ENCODE results near the gene PCK1. TPM values are rescaled to one million over a fixed set of nuclear protein-coding genes. Genes with fewer than 3 reads are reported as not detected.

PCK1 gene
- total and polyA plus RNA-seq, 2 of the 13 experiments (the other 11 are each of a cell fraction or from before 2014, with no cell fraction given): 6.5 to 12.6 TPM

GRCh38 chr20:57560554-57561355 lies at the start of gene PCK1 (continued):
- peak; percentile 33 for TF ChIP-seq ZNF552 (CRISPR knock-in tag; IDR thresholded peaks at IDR 0.05; ENCODE audit: borderline replicate concordance)
- no peak; the same call in none of the 2 replicates for TF ChIP-seq ZNF432 (CRISPR knock-in tag; IDR thresholded peaks at IDR 0.05; ENCODE audit: borderline replicate concordance)
- peak; percentile 88 for TF ChIP-seq IRF2 (CRISPR knock-in tag; IDR thresholded peaks at IDR 0.05)
- peak; percentile 55 for TF ChIP-seq MED8 (CRISPR knock-in tag; IDR thresholded peaks at IDR 0.05; ENCODE audit: insufficient replicate concordance)
- TF ChIP-seq ZBTB26 (CRISPR knock-in tag; IDR thresholded peaks at IDR 0.05; ENCODE audit: borderline replicate concordance): no peak; the same call in 1 of the 2 replicates
- TF ChIP-seq ZFY (CRISPR knock-in tag; IDR thresholded peaks at IDR 0.05): peak; percentile 77
- peak; percentile 100 for TF ChIP-seq RORA (CRISPR knock-in tag; IDR thresholded peaks at IDR 0.05)
- peak; percentile 74; the same call in 1 of the 2 replicates for TF ChIP-seq MYC (CRISPR knock-in tag; IDR thresholded peaks at IDR 0.05; ENCODE audit: borderline replicate concordance)
- no peak; the same call in 1 of the 2 replicates for TF ChIP-seq CSRNP1 (CRISPR knock-in tag; IDR thresholded peaks at IDR 0.05)
- TF ChIP-seq ATAD3A (CRISPR knock-in tag; IDR thresholded peaks at IDR 0.05): no peak
- peak; percentile 92; the same call in 1 of the 2 replicates for TF ChIP-seq ZNF44 (CRISPR knock-in tag; IDR thresholded peaks at IDR 0.05)
- peak; percentile 99 for TF ChIP-seq ZBTB10 (CRISPR knock-in tag; IDR thresholded peaks at IDR 0.05; ENCODE audit: borderline replicate concordance)
- TF ChIP-seq RERE (CRISPR knock-in tag; IDR thresholded peaks at IDR 0.05; ENCODE audit: low read depth): peak; percentile 74; the same call in 1 of the 2 replicates
- TF ChIP-seq TGIF2 (CRISPR knock-in tag; IDR thresholded peaks at IDR 0.05): peak; percentile 37; the same call in 1 of the 2 replicates
